A549 (cell line): ENCODE measurements around the gene FAM131C.
"Not testable (repeated sequence)": the region's sequence is repeated elsewhere in the genome, so short reads cannot be mapped to it uniquely, and the experiment has no call there.

ENCODE experiments used
- CBX2 ChIP-seq: fragments of 200-600 bp; sonication (generic); IDR thresholded peaks from 2 replicates; pipeline ENCODE4 v1.6.1; 2016; ENCODE audit warnings: low read depth, mild to moderate bottlenecking, borderline replicate concordance
- CBX8 ChIP-seq: fragments of 200-600 bp; sonication (generic); IDR thresholded peaks from 2 replicates; pipeline ENCODE4 v1.6.1; 2016
- CEBPB ChIP-seq, 2 experiments: fragments of >200 bp in 1 of 2; sonication (Bioruptor Twin) in 1 of 2; formaldehyde crosslinking in 1 of 2; IDR thresholded peaks; 2 replicates each; pipeline ENCODE4 v1.6.1; 2012 to 2016
- JUNB ChIP-seq: fragments of >200 bp; sonication (Bioruptor Twin); formaldehyde crosslinking; IDR thresholded peaks from 2 replicates; pipeline ENCODE4 v1.6.1; 2016
- MAZ ChIP-seq: fragments of 150-350 bp; IDR thresholded peaks from 2 replicates; pipeline ENCODE4 v1.6.1; 2014; ENCODE audit warnings: antibody characterized with exemption, low read depth, low read length, borderline replicate concordance
- PHF8 ChIP-seq: fragments of 200-600 bp; sonication (generic); IDR thresholded peaks from 2 replicates; pipeline ENCODE4 v1.6.1; 2016; ENCODE audit warnings: low read depth, mild to moderate bottlenecking, antibody characterized with exemption, moderate library complexity, borderline replicate concordance
- POLR2A ChIP-seq: IDR thresholded peaks from 2 replicates; pipeline ENCODE4 v1.6.1; 2012; ENCODE audit warnings: mild to moderate bottlenecking, low read length
- RAD21 ChIP-seq, 2 experiments: fragments of >200 bp in 1 of 2; sonication (Bioruptor Twin) in 1 of 2; formaldehyde crosslinking in 1 of 2; IDR thresholded peaks in 1 of 2; conservative IDR thresholded peaks in 1 of 2; 2 replicates in 1 of 2; 3 replicates in 1 of 2; pipeline ENCODE4 v1.6.1; 2012 to 2018; ENCODE audit warnings: inconsistent platforms in 1 of 2
- RFX5 ChIP-seq: fragments of 450-650 bp; IDR thresholded peaks from 2 replicates; pipeline ENCODE4 v1.7.1; 2014; ENCODE audit warnings: antibody characterized with exemption, mild to moderate bottlenecking, moderate library complexity
- SREBF2 ChIP-seq: fragments of 450-650 bp; IDR thresholded peaks from 2 replicates; pipeline ENCODE4 v1.6.1; 2014; ENCODE audit warnings: mild to moderate bottlenecking, moderate library complexity
- TF ChIP-seq, protein P1 (sequence below): IDR thresholded peaks from 2 replicates; pipeline ENCODE4 v1.6.1; 2012
- TF ChIP-seq, protein P2 (sequence below): fragments of >200 bp; sonication (Bioruptor Twin); formaldehyde crosslinking; IDR thresholded peaks from 3 replicates; pipeline ENCODE4 v1.5.1; 2016
- TF ChIP-seq, protein P3 (sequence below): fragments of 150-350 bp; IDR thresholded peaks from 2 replicates; pipeline ENCODE4 v1.6.1; 2014; ENCODE audit warnings: low read depth, mild to moderate bottlenecking, low read length

DNA sequence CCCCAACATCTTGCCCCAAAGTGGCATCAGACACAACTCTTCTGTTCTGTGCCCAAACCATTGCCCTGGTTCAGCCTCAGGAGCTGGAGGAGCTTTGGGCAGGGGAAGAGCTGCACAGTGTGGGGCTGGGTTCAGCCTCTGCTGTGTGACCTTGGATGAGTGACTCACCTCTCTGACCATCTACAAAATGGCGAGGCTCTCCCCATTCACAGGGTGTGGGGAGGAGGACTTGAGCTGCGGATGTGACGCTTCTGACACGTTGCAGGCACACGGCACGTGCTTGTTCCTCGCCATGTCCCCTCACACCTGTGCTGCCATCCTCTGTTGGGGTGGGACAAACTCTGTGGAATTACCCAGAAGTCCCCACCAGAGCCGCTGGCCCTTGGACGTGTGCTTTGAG is 30.8 kb downstream of the FAM131C start:
- not testable (repeated sequence) for TF ChIP-seq RAD21 (conservative IDR thresholded peaks at IDR 0.05 in 1 of 2, IDR thresholded peaks at IDR 0.05 in 1 of 2); RFX5; JUNB; POLR2A; CBX2; SREBF2; PHF8; CEBPB (IDR thresholded peaks at IDR 0.05); MAZ; CBX8
- TF ChIP-seq, protein P1, sequence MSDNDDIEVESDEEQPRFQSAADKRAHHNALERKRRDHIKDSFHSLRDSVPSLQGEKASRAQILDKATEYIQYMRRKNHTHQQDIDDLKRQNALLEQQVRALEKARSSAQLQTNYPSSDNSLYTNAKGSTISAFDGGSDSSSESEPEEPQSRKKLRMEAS, result not testable (repeated sequence)
- TF ChIP-seq, protein P2, sequence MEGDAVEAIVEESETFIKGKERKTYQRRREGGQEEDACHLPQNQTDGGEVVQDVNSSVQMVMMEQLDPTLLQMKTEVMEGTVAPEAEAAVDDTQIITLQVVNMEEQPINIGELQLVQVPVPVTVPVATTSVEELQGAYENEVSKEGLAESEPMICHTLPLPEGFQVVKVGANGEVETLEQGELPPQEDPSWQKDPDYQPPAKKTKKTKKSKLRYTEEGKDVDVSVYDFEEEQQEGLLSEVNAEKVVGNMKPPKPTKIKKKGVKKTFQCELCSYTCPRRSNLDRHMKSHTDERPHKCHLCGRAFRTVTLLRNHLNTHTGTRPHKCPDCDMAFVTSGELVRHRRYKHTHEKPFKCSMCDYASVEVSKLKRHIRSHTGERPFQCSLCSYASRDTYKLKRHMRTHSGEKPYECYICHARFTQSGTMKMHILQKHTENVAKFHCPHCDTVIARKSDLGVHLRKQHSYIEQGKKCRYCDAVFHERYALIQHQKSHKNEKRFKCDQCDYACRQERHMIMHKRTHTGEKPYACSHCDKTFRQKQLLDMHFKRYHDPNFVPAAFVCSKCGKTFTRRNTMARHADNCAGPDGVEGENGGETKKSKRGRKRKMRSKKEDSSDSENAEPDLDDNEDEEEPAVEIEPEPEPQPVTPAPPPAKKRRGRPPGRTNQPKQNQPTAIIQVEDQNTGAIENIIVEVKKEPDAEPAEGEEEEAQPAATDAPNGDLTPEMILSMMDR, result not testable (repeated sequence)
- TF ChIP-seq, protein P3, sequence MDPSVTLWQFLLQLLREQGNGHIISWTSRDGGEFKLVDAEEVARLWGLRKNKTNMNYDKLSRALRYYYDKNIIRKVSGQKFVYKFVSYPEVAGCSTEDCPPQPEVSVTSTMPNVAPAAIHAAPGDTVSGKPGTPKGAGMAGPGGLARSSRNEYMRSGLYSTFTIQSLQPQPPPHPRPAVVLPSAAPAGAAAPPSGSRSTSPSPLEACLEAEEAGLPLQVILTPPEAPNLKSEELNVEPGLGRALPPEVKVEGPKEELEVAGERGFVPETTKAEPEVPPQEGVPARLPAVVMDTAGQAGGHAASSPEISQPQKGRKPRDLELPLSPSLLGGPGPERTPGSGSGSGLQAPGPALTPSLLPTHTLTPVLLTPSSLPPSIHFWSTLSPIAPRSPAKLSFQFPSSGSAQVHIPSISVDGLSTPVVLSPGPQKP, result not testable (repeated sequence)
